GM21825 (cell line): ENCODE results near the gene HSPA4.
A peak's percentile ranks its signal among the peaks of the same experiment; 100 is the strongest.
"Not testable (repeated sequence)": the region's sequence is repeated elsewhere in the genome, so short reads cannot be mapped to it uniquely, and the experiment has no call there.

Experiments used
- ATAC-seq: cut with Tn5 transposase; IDR thresholded peaks from one replicate; pipeline ENCODE4 v1.9.1; 2021; ENCODE audit warnings: mild to moderate bottlenecking, moderate library complexity; ENCODE audit not compliant: unreplicated experiment

Gene HSPA4

GRCh38 chr5:133051542-133052316 is at the start of gene HSPA4:
TSS of gene HSPA4 (plus strand) at chr5:133052013. CDS start at chr5:133052251, 238 bp downstream.
- peak; percentile 81 for ATAC-seq

DNA sequence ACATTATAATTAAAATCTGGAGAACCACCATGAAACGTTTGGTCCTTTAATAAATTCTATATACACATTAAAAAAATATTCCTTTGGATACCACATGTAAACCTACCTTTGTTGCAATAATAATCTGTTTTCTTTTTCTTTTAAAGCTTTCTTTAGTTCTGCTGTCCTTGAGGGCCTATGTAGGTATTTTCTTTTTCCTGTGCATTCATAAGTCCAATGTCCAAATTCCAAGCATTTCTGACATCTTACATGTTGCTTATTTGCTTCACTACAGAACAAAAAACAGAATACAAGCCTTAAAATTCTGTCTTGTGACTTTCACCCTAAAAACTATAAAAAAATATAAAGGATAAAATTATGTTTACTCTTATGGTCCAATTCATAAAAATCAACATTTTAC is 45.2 kb upstream of the HSPA4 start:
- no peak for ATAC-seq

GRCh38 chr5:133008455-133008854 is 43.4 kb upstream of the HSPA4 start:
- not testable (repeated sequence) for ATAC-seq

- ATAC-seq = no peak
Observed at GRCh38 chr5:133015466-133015865, 36.3 kb upstream of the HSPA4 start.

GRCh38 chr5:133017964-133018363 is 33.8 kb upstream of the HSPA4 start:
- no peak for ATAC-seq

DNA sequence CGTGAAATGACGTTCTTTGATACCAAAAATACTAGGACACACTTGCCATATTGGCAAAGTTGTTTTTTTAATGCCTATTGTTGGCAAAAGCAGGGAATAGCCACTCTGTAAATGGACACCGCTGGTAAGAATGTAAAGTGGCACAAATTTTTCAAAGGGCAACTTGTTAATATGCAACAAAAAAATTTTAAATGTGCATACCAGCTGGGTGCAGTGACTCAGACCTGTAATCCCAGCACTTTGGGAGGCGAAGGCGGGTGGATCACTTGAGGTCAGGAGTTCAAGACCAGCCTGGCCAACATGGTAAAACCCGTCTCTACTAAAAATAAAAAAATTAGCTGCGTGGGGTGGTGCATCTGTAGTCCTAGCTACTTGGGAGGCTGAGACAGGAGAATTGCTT is 32.3 kb upstream of the HSPA4 start:
- not testable (repeated sequence) for ATAC-seq

- ATAC-seq = peak; percentile 96
Observed at GRCh38 chr5:133025804-133026663, 25.8 kb upstream of the HSPA4 start, which contains the start of gene ZCCHC10. TSS of gene ZCCHC10 (minus strand) at chr5:133026549. CDS start at chr5:133026537, 12 bp downstream.

DNA sequence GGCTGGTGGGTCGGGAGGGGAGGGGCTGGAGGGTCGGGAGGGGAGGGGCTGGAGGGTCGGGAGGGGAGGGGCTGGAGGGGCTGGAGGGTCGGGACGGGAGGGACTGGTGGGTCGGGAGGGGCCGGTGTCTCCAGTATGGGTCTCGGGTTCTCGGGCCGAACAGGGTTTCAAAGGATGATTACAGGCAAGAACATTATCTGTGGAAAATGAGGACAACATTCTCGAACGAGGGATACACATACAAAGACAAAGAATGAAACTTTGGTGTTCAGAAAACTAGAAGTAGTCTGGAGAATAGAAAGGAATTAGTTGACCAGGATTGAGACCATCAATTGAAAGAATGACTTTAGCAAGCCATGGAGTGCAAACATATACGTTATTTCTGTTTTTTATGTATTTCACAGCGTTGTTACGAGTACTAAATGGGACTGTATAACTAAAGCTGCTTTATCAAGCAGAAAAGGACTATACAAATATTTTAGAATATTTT is 25.1 kb upstream of the HSPA4 start:
- no peak for ATAC-seq

GRCh38 chr5:133029416-133029815 is 22.4 kb upstream of the HSPA4 start:
- no peak for ATAC-seq

GRCh38 chr5:133030343-133031005 is 21.3 kb upstream of the HSPA4 start:
- ATAC-seq = no peak

GRCh38 chr5:133032852-133033742 is 18.7 kb upstream of the HSPA4 start:
- peak; percentile 56 for ATAC-seq

DNA sequence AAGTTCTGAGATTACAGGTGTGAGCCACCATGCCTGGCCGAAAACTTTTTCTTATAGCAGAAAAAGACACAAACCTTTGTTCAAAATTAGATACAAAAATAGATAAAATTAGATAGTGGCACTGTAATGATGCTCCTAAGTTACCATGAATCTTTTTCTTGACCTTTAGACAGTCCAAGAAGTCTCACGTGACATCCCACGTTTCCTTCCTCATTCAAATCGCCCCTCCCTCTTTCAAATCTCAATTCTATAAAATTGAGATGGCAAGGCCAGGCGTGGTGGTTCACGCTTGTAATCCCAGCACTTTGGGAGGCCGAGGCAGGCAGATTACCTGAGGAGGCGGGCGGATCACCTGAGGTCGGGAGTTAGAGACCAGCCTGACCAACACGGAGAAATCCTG is 17.7 kb upstream of the HSPA4 start:
- no peak for ATAC-seq

- ATAC-seq = no peak
Observed at GRCh38 chr5:133035224-133035623, 16.6 kb upstream of the HSPA4 start.

DNA sequence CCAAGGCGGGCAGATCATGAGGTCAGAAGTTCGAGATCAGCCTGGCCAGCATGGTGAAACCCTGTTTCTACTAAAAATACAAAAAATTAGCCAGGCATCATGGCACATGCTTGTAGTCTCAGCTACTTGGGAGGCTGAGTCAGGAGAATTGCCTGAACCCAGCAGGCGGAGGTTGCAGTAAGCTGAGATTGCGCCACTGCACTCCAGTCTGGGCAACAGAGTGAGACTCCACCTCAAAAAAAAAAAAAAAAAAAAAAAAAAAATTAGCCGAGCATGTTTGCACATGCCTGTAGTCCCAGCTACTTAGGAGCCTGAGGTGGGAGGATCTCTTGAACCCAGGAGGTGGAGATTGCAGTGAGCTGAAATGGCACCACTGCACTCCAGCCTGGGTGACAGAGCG is 15.1 kb upstream of the HSPA4 start:
- ATAC-seq = not testable (repeated sequence)

DNA sequence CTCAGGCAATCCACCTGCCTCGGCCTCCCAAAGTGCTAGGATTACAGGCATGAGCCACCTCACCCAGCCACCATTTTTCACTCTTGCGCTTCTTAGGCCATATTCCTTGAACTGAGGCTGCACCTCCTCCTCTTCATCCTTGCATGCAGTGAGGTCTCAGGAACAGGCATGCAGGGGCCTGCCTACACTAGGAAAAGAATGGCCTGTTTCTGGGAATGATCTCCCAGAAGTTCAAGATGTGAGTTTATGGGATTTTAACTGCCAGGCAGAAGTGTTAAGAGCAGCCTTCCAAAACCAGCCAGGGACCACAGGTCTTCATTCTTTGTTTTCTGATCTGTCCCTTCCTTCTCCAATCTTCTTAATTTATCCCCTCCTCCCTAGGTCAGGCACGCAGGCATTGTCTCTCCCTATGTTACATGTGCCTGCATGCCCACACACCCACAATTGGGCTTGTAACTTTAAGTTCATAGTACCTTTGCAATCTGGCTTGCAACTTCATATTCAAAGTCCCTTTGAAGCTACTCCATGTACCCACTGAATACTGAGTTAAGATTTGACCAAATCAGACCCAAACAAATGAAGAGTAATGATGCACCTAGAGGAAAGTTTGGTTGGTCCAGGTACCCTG is 10.5 kb upstream of the HSPA4 start:
- no peak for ATAC-seq

GRCh38 chr5:133041910-133042309 is 9.9 kb upstream of the HSPA4 start:
- ATAC-seq = no peak

DNA sequence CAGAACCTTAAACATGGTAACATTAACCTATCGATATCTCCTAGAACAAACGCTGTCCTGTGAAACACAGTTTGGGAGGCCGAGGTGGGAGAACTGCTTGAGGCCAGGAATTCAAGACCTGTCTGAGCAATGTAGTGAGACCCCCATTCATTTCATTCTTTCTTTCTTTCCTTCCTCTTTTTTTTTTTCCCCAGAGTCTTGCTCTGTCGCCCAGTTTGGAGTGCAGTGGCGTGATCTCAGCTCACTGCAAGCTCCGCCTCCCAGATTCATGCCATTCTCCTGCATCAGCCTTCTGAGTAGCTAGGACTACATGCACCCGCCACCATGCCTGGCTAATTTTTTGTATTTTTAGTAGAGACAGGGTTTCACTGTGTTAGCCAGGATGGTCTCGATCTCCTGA is 5.3 kb upstream of the HSPA4 start:
- not testable (repeated sequence) for ATAC-seq

- ATAC-seq = no peak
Observed at GRCh38 chr5:133047404-133047803, 4.4 kb upstream of the HSPA4 start.

GRCh38 chr5:133048993-133049725 is 2.7 kb upstream of the HSPA4 start:
- no peak for ATAC-seq
